Measurements from ENCODE around the gene PRKAR2B.

GRCh38 chr7:107049480-107049879, 5.0 kb downstream of the PRKAR2B start:
- TF ChIP-seq CTCF (IDR thresholded peaks at IDR 0.05) (no peak), POLR2A (IDR thresholded peaks at IDR 0.05) (no peak)

All from lower leg skin (tissue), 3 donors.